Measurements from ENCODE around the gene FBXW2.
A peak's percentile ranks its signal among the peaks of the same experiment; 100 is the strongest.

Gene FBXW2, protein sequence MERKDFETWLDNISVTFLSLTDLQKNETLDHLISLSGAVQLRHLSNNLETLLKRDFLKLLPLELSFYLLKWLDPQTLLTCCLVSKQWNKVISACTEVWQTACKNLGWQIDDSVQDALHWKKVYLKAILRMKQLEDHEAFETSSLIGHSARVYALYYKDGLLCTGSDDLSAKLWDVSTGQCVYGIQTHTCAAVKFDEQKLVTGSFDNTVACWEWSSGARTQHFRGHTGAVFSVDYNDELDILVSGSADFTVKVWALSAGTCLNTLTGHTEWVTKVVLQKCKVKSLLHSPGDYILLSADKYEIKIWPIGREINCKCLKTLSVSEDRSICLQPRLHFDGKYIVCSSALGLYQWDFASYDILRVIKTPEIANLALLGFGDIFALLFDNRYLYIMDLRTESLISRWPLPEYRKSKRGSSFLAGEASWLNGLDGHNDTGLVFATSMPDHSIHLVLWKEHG

DNA sequence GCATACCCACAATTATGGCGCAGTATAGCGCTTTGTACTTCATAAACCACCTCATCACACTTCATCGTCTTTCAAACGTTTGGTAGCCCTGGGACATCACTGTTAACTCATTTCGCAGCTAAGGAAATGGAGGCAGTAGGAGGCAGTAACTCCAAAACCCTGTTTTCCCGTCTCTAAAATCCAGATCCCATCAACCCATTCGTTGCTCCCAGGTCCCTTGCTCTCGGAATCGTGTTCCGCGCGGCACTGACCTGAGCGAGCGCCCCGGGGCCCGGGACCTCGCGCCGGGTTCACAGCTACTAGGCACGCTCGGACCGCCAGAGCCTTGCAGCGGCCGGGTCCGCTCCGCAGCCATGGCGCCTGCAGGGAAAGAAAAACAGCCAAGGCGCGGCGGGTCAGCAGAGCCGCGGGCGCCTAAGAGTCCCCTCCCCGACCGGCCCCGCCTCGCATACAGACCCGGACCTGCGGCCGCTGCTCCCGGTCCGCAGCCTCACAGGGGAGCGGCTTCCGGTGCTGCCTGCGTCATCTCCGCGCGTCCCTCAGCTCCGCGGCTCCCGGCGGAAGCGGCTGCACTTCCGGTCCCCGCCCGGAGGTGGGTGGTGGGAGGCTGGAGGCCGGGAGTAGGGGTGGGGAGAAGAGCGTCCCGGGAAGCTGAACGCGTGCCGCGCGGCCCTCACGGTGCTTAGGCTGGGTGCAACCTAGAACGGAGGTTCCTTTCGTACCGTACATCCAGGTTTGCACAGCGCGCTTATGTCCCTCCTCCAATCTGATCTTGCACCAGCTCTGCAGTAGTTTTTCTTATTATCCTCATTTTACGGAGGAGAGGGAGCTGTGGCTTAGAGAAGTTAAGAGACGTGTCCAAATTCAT, at the start of gene FBXW2:
Gene FBXW2 (minus strand): TSS at position 519 of the 868 bp plus-strand sequence. CDS start 5,158 bp downstream, outside the sequence.
- Histone ChIP-seq H3K36me3 (ENCODE audit: control insufficient read depth in 1 of 2, insufficient read depth in 2 of 2, low read length in 2 of 2) (no peaks in the 10 kb centered on the region), H3K4me3 (ENCODE audit: low read depth in 1 of 2, low read length in 2 of 2) (peak within 1 kb of the TSS; percentile 85 to 91), H3K9ac (ENCODE audit: low read depth in 1 of 2, low read length in 2 of 2) (peak within 1 kb of the TSS; percentile 77 to 89), H3K9me3 (ENCODE audit: control insufficient read depth in 1 of 2, low read length in 2 of 2) (no peaks in the 10 kb centered on the region), H3K27ac (ENCODE audit: low read depth, low read length) (peak within 1 kb of the TSS; percentile 89), H3K27me3 (ENCODE audit: control insufficient read depth in 1 of 2, insufficient read depth in 2 of 2, low read length in 2 of 2) (no peaks in the 10 kb centered on the region), H3K4me1 (ENCODE audit: control insufficient read depth in 1 of 2, insufficient read depth in 2 of 2, low read length in 2 of 2) (peaks cover 27 to 34% of the 10 kb centered on the region in 2 donors)

DNA sequence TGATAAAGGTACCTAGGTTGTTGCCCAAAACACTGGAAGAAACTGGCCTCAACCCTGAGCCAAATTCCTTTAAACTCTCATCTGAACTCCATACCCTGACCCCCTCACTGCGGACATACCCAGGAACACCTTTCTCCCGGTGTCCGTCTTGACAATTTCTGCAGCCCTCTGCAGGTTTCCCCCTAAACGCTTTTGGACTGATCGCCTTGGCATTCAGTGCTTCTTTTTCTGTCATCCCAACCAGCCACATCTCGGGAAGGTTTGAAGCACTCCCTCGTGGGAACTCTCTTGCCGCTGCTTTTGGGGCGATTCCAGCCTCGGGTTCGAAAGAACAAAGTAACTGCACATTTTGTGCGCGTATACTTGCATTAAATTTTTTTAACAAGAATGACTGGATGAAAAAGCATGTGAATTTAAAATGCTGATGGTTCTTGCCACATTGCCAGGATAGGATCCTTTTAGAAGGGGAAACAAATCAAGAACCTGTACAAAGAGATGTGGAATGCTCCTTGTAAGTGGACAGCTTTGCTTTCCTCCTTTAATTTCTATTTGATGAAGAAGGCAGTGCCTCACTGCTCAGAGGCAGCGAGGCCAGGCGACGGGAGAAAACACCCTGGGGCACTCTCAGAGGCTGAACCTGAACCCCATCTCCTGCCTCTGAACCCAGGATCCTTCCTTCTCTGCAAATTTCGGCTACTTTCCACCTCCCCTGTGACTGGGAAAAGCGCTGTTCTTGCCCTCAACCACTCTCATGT, 48.9 kb upstream of the FBXW2 start:
- Histone ChIP-seq H3K9me3 (ENCODE audit: control insufficient read depth in 1 of 2, low read length in 2 of 2) (no peaks in the 10 kb centered on the region), H3K27me3 (ENCODE audit: control insufficient read depth in 1 of 2, insufficient read depth in 2 of 2, low read length in 2 of 2) (no peaks in the 10 kb centered on the region), H3K9ac (ENCODE audit: low read depth in 1 of 2, low read length in 2 of 2) (peak overlapping the region; percentile 94 to 96), H3K4me1 (ENCODE audit: control insufficient read depth in 1 of 2, insufficient read depth in 2 of 2, low read length in 2 of 2) (peaks cover 9 to 13% of the 10 kb centered on the region in 2 donors), H3K4me3 (ENCODE audit: low read depth in 1 of 2, low read length in 2 of 2) (peak overlapping the region; percentile 89 to 92), H3K36me3 (ENCODE audit: control insufficient read depth in 1 of 2, insufficient read depth in 2 of 2, low read length in 2 of 2) (peaks cover 0 to 4% of the 10 kb centered on the region in 2 donors), H3K27ac (ENCODE audit: low read depth, low read length) (peak overlapping the region; percentile 86)

DNA sequence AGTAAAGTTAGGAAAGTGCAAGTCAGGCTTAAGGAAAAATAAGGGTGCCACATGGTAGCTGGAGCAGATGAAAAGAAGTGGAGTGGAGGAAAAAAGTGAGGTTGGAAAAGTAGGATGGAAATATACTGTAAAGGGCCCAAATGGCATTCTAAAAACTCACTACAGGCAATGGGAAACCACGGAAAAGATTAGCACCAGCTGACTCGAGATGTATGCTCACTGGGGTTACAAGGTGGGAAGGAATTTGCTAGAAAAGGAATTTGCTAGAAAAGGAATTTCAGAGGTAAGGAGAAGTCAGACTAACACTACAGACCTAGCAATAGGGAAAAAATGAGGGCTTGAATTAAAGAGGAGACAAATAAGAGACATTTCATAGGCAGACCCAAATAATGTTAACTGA, 45.9 kb upstream of the FBXW2 start:
- H3K9ac ChIP-seq (ENCODE audit: low read depth in 1 of 2, low read length in 2 of 2), result no peak overlapping the region
- peaks cover 9 to 13% of the 10 kb centered on the region in 2 donors for H3K4me1 ChIP-seq (ENCODE audit: control insufficient read depth in 1 of 2, insufficient read depth in 2 of 2, low read length in 2 of 2)
- peaks cover 6 to 10% of the 10 kb centered on the region in 2 donors for H3K36me3 ChIP-seq (ENCODE audit: control insufficient read depth in 1 of 2, insufficient read depth in 2 of 2, low read length in 2 of 2)
- no peaks in the 10 kb centered on the region for H3K27me3 ChIP-seq (ENCODE audit: control insufficient read depth in 1 of 2, insufficient read depth in 2 of 2, low read length in 2 of 2)
- H3K27ac ChIP-seq (ENCODE audit: low read depth, low read length), result no peak overlapping the region
- H3K4me3 ChIP-seq (ENCODE audit: low read depth in 1 of 2, low read length in 2 of 2), result no peak overlapping the region
- H3K9me3 ChIP-seq (ENCODE audit: control insufficient read depth in 1 of 2, low read length in 2 of 2), result no peaks in the 10 kb centered on the region

DNA sequence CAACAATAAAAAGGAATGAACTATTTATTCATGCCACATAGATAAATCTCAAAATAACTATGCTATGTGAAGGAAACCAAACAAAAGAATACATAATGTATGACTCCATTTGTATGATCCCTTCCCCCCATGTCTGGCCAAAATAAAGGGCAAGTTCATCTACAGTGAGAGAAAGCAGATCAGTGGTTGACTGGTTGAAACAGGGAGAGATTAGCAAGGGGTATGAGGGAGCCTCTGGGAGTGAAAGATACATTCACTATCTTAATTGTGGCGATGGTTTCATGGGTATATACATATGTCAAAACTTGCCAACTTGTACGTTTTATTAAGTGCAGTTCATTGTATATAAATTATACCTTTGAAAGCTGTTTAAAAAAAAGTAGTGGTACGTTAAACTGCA, 44.7 kb upstream of the FBXW2 start:
- no peak overlapping the region for H3K4me3 ChIP-seq (ENCODE audit: low read depth in 1 of 2, low read length in 2 of 2)
- H3K36me3 ChIP-seq (ENCODE audit: control insufficient read depth in 1 of 2, insufficient read depth in 2 of 2, low read length in 2 of 2), result peaks cover 8 to 10% of the 10 kb centered on the region in 2 donors
- no peaks in the 10 kb centered on the region for H3K9me3 ChIP-seq (ENCODE audit: control insufficient read depth in 1 of 2, low read length in 2 of 2)
- no peak overlapping the region for H3K27ac ChIP-seq (ENCODE audit: low read depth, low read length)
- H3K27me3 ChIP-seq (ENCODE audit: control insufficient read depth in 1 of 2, insufficient read depth in 2 of 2, low read length in 2 of 2), result no peaks in the 10 kb centered on the region
- no peak overlapping the region for H3K9ac ChIP-seq (ENCODE audit: low read depth in 1 of 2, low read length in 2 of 2)
- peaks cover 9% of the 10 kb centered on the region in 2 donors for H3K4me1 ChIP-seq (ENCODE audit: control insufficient read depth in 1 of 2, insufficient read depth in 2 of 2, low read length in 2 of 2)

DNA sequence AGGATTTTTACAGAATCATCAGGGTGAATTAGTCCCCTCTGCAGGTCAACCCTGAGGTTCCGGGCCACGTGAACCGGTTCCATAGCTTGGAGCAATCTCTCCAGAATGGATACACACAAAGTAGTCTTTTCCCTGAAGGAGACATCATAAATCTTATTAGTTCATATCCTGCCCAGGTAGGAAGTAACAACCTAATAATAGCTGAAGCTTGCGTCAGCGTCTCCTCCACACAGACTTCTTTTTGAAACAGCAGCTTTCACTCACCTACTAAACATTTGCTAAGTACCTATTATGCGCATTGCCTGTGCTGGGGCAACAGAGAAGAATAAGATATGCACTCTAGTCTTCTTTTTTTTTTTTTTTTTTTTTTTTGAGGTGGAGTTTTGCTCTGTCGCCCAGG, 40.1 kb upstream of the FBXW2 start:
- Histone ChIP-seq H3K9me3 (ENCODE audit: control insufficient read depth in 1 of 2, low read length in 2 of 2) (no peaks in the 10 kb centered on the region), H3K36me3 (ENCODE audit: control insufficient read depth in 1 of 2, insufficient read depth in 2 of 2, low read length in 2 of 2) (peaks cover 27 to 47% of the 10 kb centered on the region in 2 donors), H3K4me3 (ENCODE audit: low read depth in 1 of 2, low read length in 2 of 2) (no peak overlapping the region), H3K27me3 (ENCODE audit: control insufficient read depth in 1 of 2, insufficient read depth in 2 of 2, low read length in 2 of 2) (no peaks in the 10 kb centered on the region), H3K27ac (ENCODE audit: low read depth, low read length) (no peak overlapping the region), H3K9ac (ENCODE audit: low read depth in 1 of 2, low read length in 2 of 2) (no peak overlapping the region), H3K4me1 (ENCODE audit: control insufficient read depth in 1 of 2, insufficient read depth in 2 of 2, low read length in 2 of 2) (no peaks in the 10 kb centered on the region)

DNA sequence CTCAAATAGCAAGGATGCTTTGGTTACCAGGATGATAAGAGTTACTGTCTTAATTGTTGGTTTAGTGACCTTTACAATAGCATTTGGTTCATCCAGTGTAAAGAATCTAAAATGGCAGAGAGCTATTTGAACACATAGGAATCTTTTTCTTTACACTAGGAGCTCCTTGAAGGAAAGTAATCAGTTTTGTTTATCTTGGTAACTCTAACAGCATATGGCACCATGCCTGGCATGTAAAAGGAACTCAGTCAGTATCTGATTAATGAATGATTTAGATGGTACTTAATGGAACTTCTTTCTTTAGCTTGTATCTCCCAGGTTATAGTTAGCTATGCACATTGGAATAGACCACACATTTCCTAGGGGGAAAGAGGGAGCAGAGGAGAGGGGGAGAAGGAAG, 39.6 kb upstream of the FBXW2 start:
- H3K27me3 ChIP-seq (ENCODE audit: control insufficient read depth in 1 of 2, insufficient read depth in 2 of 2, low read length in 2 of 2), result no peaks in the 10 kb centered on the region
- H3K4me3 ChIP-seq (ENCODE audit: low read depth in 1 of 2, low read length in 2 of 2), result no peak overlapping the region
- no peak overlapping the region for H3K9ac ChIP-seq (ENCODE audit: low read depth in 1 of 2, low read length in 2 of 2)
- H3K4me1 ChIP-seq (ENCODE audit: control insufficient read depth in 1 of 2, insufficient read depth in 2 of 2, low read length in 2 of 2), result no peaks in the 10 kb centered on the region
- no peak overlapping the region for H3K27ac ChIP-seq (ENCODE audit: low read depth, low read length)
- H3K36me3 ChIP-seq (ENCODE audit: control insufficient read depth in 1 of 2, insufficient read depth in 2 of 2, low read length in 2 of 2), result peaks cover 25 to 47% of the 10 kb centered on the region in 2 donors
- no peaks in the 10 kb centered on the region for H3K9me3 ChIP-seq (ENCODE audit: control insufficient read depth in 1 of 2, low read length in 2 of 2)

DNA sequence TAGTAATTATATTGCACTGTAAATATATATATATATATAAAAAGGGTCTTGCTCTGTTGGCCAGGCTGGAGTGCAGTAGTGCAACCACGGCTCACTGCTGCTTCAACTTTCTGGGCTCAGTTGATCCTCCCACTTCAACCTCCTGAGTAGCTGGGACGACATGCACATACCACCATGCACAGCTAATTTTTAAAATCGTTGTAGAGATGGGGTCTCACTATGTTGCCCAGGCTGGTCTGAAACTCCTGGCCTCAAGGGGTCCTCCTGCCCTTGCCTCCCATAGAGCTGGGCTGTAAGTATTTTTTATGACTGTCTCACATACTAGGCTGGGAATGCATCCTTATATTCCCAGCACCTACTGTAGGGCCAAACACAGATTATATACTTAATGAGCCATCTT, 37.6 kb upstream of the FBXW2 start:
- H3K27me3 ChIP-seq (ENCODE audit: control insufficient read depth in 1 of 2, insufficient read depth in 2 of 2, low read length in 2 of 2), result no peaks in the 10 kb centered on the region
- H3K27ac ChIP-seq (ENCODE audit: low read depth, low read length), result no peak overlapping the region
- H3K4me1 ChIP-seq (ENCODE audit: control insufficient read depth in 1 of 2, insufficient read depth in 2 of 2, low read length in 2 of 2), result no peaks in the 10 kb centered on the region
- H3K4me3 ChIP-seq (ENCODE audit: low read depth in 1 of 2, low read length in 2 of 2), result no peak overlapping the region
- peaks cover 32 to 55% of the 10 kb centered on the region in 2 donors for H3K36me3 ChIP-seq (ENCODE audit: control insufficient read depth in 1 of 2, insufficient read depth in 2 of 2, low read length in 2 of 2)
- H3K9me3 ChIP-seq (ENCODE audit: control insufficient read depth in 1 of 2, low read length in 2 of 2), result no peaks in the 10 kb centered on the region
- H3K9ac ChIP-seq (ENCODE audit: low read depth in 1 of 2, low read length in 2 of 2), result no peak overlapping the region

DNA sequence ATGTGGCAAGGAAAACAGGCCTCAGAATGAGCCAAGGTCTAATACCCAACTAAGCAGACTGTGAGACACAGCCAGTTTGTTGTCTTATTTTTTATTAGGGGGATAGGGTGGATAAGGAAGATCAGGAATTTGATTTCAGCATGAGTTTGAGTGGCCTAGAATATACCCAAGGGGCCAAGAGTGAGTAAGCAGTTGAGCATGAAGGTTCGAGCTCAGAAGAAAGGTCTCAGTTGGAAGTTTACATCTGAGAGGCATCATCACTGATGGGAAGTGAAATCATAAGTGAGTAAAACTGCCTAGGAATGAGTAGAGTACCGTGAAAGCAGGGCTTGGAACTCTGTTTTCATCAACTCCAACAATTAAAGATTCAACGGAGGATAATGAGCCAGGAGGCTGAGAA, 36.9 kb upstream of the FBXW2 start:
- Histone ChIP-seq H3K36me3 (ENCODE audit: control insufficient read depth in 1 of 2, insufficient read depth in 2 of 2, low read length in 2 of 2) (peaks cover 32 to 56% of the 10 kb centered on the region in 2 donors), H3K4me1 (ENCODE audit: control insufficient read depth in 1 of 2, insufficient read depth in 2 of 2, low read length in 2 of 2) (no peaks in the 10 kb centered on the region), H3K27ac (ENCODE audit: low read depth, low read length) (no peak overlapping the region), H3K9ac (ENCODE audit: low read depth in 1 of 2, low read length in 2 of 2) (no peak overlapping the region), H3K9me3 (ENCODE audit: control insufficient read depth in 1 of 2, low read length in 2 of 2) (no peaks in the 10 kb centered on the region), H3K27me3 (ENCODE audit: control insufficient read depth in 1 of 2, insufficient read depth in 2 of 2, low read length in 2 of 2) (no peaks in the 10 kb centered on the region), H3K4me3 (ENCODE audit: low read depth in 1 of 2, low read length in 2 of 2) (no peak overlapping the region)

DNA sequence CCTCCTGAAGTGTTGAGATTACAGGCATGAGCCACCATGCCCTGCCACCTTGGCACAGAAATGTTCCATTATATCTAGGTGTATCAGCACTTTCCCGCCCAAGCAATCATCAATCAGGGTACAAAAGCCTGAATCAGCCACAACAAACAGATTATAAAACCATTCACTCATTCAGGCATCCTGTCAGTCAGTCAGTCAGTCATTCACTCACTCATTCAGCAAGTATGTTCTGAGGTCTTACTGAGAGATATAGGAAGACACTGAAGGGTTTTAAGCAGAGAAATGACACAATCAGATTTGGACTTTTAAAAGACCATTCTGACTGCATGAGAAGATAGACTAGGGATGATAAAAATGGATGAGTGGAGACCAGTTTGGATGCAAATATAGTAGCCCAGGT, 36.4 kb upstream of the FBXW2 start:
- no peak overlapping the region for H3K27ac ChIP-seq (ENCODE audit: low read depth, low read length)
- no peaks in the 10 kb centered on the region for H3K9me3 ChIP-seq (ENCODE audit: control insufficient read depth in 1 of 2, low read length in 2 of 2)
- H3K4me1 ChIP-seq (ENCODE audit: control insufficient read depth in 1 of 2, insufficient read depth in 2 of 2, low read length in 2 of 2), result no peaks in the 10 kb centered on the region
- H3K36me3 ChIP-seq (ENCODE audit: control insufficient read depth in 1 of 2, insufficient read depth in 2 of 2, low read length in 2 of 2), result peaks cover 27 to 60% of the 10 kb centered on the region in 2 donors
- H3K9ac ChIP-seq (ENCODE audit: low read depth in 1 of 2, low read length in 2 of 2), result no peak overlapping the region
- H3K27me3 ChIP-seq (ENCODE audit: control insufficient read depth in 1 of 2, insufficient read depth in 2 of 2, low read length in 2 of 2), result no peaks in the 10 kb centered on the region
- H3K4me3 ChIP-seq (ENCODE audit: low read depth in 1 of 2, low read length in 2 of 2), result no peak overlapping the region

Data from duodenal mucosa (tissue), 2 donors.